Mesothelial cell of epicardium (in vitro differentiated cells): ENCODE data around the gene HOXD1. TPM values are rescaled to one million over a fixed set of nuclear protein-coding genes. Genes with fewer than 3 reads are reported as not detected.

Experiments used
- DNase-seq, 2 experiments: peaks; one replicate each; pipeline ENCODE4 v3.0.0; 2021; ENCODE audit warnings: low spot score in 2 of 2; ENCODE audit not compliant: unreplicated experiment in 2 of 2
- H3K27ac Mint-ChIP-seq: 2 replicates; pipeline ENCODE4 v1.8.0; 2021; ENCODE audit warnings: mixed read lengths
- H3K27me3 Mint-ChIP-seq: 2 replicates; pipeline ENCODE4 v1.8.0; 2021; ENCODE audit warnings: low read depth, mixed read lengths
- H3K36me3 Mint-ChIP-seq: 2 replicates; pipeline ENCODE4 v1.8.0; 2021; ENCODE audit warnings: mixed read lengths
- H3K4me1 Mint-ChIP-seq: 2 replicates; pipeline ENCODE4 v1.8.0; 2021; ENCODE audit warnings: mixed read lengths
- H3K4me3 Mint-ChIP-seq: 2 replicates; pipeline ENCODE4 v1.8.0; 2021; ENCODE audit warnings: mild to moderate bottlenecking, moderate library complexity, mixed read lengths
- H3K9me3 Mint-ChIP-seq: 2 replicates; pipeline ENCODE4 v1.8.0; 2021; ENCODE audit warnings: mixed read lengths
- CTCF ChIP-seq: fragments of 200-600 bp; sonication (generic); IDR thresholded peaks from one replicate; pipeline ENCODE4 v1.5.0; 2021; ENCODE audit warnings: antibody characterized with exemption; ENCODE audit not compliant: unreplicated experiment
- total RNA-seq: library from RNA; stranded (reverse); gene quantifications from 3 replicates; pipeline ENCODE4 v1.2.1, GENCODE V29; 2021

HOXD1 gene
- not detected in 3 replicates for total RNA-seq

- Mint-ChIP-seq H3K9me3 (no peaks in the 10 kb centered on the region), H3K36me3 (no peaks in the 10 kb centered on the region), H3K27ac (no peak within 1 kb of the TSS), H3K4me1 (peaks cover 18% of the 10 kb centered on the region), H3K27me3 (peaks cover 94% of the 10 kb centered on the region), H3K4me3 (peak within 1 kb of the TSS; percentile 69)
- DNase-seq, result no peak
- no peak for TF ChIP-seq CTCF
Observed at GRCh38 chr2:176187899-176188773, at the start of gene HOXD1. Gene HOXD1, plus strand, starts transcription at chr2:176188668. Its CDS starts 134 bp downstream, at chr2:176188802.

DNA sequence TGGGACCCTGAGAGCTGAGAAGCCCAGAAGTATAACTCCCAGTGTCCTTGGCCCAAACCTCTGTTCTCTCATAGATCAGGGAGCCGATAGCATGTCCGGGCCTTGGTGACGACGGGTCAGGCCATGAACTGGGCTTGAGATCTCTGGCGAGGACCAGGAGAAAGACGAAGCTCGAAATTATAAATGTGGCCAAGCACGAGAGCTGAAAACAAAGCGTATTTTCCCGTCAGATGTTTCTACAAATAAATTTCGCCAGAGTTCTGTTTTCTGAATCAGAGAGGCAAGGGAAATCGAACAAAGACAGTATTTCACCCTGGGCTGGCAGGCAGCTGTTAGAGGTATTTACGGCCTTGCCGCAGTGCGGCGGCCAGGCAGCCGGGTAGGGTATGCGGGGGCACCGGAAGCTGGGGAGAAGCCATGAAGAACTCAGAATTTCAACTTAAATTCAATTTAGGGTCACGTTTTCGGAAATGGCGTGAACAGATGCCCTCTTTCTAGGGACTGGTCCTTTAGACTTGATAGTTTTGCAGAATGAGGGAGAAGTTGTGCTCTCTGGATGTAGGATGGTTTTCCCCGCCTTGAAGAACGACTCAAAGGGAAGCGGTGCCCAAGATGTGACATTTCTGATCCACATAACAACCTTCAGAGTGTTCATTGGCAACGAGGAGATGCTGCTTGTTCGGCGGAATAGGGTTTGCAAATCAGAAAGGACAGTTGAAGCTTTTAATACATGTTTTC lies 49.4 kb upstream of the HOXD1 start:
- no peak overlapping the region for H3K4me3 Mint-ChIP-seq
- peaks cover 3% of the 10 kb centered on the region for H3K36me3 Mint-ChIP-seq
- H3K27ac Mint-ChIP-seq, result no peak overlapping the region
- H3K27me3 Mint-ChIP-seq, result peaks cover 96% of the 10 kb centered on the region
- TF ChIP-seq CTCF, result no peak
- no peaks in the 10 kb centered on the region for H3K9me3 Mint-ChIP-seq
- no peak for DNase-seq
- H3K4me1 Mint-ChIP-seq, result peaks cover 6% of the 10 kb centered on the region

DNA sequence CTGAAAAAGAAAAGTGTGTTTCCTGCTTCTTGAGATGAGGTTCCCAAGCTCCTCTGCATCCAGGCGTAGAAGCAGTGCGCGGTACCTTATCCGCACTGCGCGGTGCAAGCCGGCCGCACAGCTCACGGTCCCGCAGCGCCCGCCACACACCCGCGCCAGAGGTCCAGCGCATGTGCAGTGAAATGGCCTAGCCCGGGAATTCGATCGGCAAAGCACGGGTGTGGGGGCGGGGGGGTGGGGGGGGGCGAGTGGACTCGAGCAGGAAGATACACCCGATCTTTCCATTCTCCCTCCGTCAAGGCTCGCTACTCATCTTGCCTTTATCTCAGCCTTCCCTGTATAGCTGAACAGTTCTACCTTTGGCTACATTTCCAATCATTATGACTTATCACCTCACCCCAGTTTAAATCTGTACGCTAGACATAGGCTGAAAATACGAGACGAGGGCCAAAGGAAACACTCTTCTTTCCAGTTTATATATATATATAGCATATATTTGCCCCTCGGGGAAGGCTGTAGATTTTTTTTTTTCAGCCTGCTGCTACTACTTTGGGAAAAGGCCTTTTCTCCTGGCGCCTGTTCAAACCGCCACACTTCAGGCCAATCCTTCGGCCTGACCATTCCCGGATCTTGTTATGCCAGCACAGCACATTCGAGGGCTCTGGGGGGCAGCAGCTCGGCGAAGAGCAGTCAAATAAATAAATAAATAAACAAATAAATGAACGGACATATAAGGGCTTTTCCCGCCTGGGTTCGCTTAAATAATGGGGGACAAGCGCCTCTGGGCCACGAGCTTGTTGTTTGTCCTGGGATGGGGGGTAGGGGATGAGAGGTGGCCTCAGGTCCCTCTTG lies 48.6 kb upstream of the HOXD1 start:
- Mint-ChIP-seq H3K9me3 (no peaks in the 10 kb centered on the region), H3K27me3 (peaks cover 95% of the 10 kb centered on the region), H3K27ac (no peak overlapping the region), H3K36me3 (peaks cover 3% of the 10 kb centered on the region), H3K4me3 (peak overlapping the region; percentile 60), H3K4me1 (peaks cover 6% of the 10 kb centered on the region)
- no peak for DNase-seq
- TF ChIP-seq CTCF, result no peak

- peaks cover 3% of the 10 kb centered on the region for H3K36me3 Mint-ChIP-seq
- DNase-seq, result peak; percentile 77 to 92
Observed at GRCh38 chr2:176140513-176141317, 47.8 kb upstream of the HOXD1 start.

More at GRCh38 chr2:176140513-176141317, 47.8 kb upstream of the HOXD1 start:
- Mint-ChIP-seq H3K9me3 (no peaks in the 10 kb centered on the region), H3K4me3 (peak overlapping the region; percentile 60), H3K27ac (no peak overlapping the region), H3K27me3 (peaks cover 95% of the 10 kb centered on the region), H3K4me1 (peaks cover 2% of the 10 kb centered on the region)
- peak; percentile 93 for TF ChIP-seq CTCF
